Measurements from ENCODE around the gene PRTFDC1. TPM values are rescaled to one million over a fixed set of nuclear protein-coding genes. Genes with fewer than 3 reads are reported as not detected.

The PRTFDC1 gene
- total RNA-seq, 1 experiment from 2014 or later = not detected

DNA sequence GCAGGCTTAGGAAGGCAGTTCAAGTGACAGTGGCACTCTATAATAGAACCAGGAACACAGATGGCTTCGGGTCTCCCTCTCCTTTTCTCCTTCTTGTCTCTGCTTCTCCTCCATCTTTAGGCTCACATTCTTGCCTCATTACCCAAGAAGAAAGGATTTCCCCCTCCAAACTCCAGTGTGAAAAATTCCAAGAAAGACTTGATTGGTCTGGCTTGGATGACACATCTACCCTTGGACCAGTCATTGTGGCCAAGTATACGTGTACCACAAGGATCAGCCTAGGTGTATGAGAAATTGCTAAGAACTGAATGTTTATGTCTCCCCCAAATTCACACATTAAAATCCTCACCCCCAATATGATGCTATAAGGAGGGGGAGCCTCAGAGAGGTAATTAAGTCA is 53.9 kb downstream of the PRTFDC1 start:
- no peak overlapping the region for H3K27ac Mint-ChIP-seq (ENCODE audit: low read depth, unreplicated experiment)
- no peaks in the 10 kb centered on the region for H3K36me3 Mint-ChIP-seq (ENCODE audit: insufficient read depth, unreplicated experiment)
- POLR2A ChIA-PET = interaction anchor here (0.7 kb wide), 1 partner anchor 25 kb away, joined by 3 read pairs; no protein-coding TSS in a partner anchor
- DNase-seq (ENCODE audit: unreplicated experiment) = no peak
- no peaks in the 10 kb centered on the region for H3K27me3 Mint-ChIP-seq (ENCODE audit: insufficient read depth, unreplicated experiment)
- H3K9me3 Mint-ChIP-seq (ENCODE audit: unreplicated experiment) = peaks cover under 1% of the 10 kb centered on the region
- intact Hi-C loops (cut with micrococcal nuclease) = no loop called here
- CTCF ChIA-PET = no interaction called here
- H3K4me1 Mint-ChIP-seq (ENCODE audit: insufficient read depth, unreplicated experiment) = peaks cover 18% of the 10 kb centered on the region
- no TSS peak for BruUV-seq (replicated peaks)
- TF ChIP-seq, protein P1, sequence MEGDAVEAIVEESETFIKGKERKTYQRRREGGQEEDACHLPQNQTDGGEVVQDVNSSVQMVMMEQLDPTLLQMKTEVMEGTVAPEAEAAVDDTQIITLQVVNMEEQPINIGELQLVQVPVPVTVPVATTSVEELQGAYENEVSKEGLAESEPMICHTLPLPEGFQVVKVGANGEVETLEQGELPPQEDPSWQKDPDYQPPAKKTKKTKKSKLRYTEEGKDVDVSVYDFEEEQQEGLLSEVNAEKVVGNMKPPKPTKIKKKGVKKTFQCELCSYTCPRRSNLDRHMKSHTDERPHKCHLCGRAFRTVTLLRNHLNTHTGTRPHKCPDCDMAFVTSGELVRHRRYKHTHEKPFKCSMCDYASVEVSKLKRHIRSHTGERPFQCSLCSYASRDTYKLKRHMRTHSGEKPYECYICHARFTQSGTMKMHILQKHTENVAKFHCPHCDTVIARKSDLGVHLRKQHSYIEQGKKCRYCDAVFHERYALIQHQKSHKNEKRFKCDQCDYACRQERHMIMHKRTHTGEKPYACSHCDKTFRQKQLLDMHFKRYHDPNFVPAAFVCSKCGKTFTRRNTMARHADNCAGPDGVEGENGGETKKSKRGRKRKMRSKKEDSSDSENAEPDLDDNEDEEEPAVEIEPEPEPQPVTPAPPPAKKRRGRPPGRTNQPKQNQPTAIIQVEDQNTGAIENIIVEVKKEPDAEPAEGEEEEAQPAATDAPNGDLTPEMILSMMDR (IDR thresholded peaks at IDR 0.05; ENCODE audit: unreplicated experiment) = no peak
- H3K4me3 Mint-ChIP-seq (ENCODE audit: unreplicated experiment) = no peak overlapping the region

DNA sequence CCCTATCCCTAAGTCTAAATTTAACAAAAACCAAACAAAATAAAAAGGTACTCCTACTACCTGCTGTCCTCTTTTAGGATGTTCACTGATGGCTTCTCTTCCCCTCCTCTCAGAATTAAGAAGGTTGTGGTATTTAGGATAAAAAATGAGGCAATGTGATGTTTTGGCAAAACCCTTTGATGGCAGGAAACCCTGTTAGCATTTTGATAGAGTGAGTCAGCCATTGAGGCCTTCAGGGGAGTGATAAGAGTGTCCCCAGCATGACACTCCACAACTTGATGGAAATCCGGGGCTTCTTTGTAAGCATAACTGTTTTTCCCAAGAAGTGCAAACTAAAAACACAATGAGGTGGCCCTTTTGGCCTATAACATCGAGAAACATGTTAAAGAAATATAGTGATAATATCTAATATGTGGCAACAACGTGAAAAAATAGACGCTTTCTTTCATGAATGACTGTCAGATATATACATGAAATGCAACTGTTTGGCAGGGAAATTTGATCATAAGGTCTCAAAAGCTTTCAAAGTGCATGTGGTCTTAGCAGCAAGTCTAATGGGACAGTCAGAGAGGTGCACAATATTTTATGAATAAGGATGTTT is 55.0 kb downstream of the PRTFDC1 start:
- DNase-seq (ENCODE audit: unreplicated experiment) = peak; percentile 15
- Mint-ChIP-seq H3K36me3 (ENCODE audit: insufficient read depth, unreplicated experiment) (no peaks in the 10 kb centered on the region), H3K4me3 (ENCODE audit: unreplicated experiment) (no peak overlapping the region), H3K27me3 (ENCODE audit: insufficient read depth, unreplicated experiment) (no peaks in the 10 kb centered on the region), H3K27ac (ENCODE audit: low read depth, unreplicated experiment) (no peak overlapping the region), H3K9me3 (ENCODE audit: unreplicated experiment) (peaks cover 7% of the 10 kb centered on the region), H3K4me1 (ENCODE audit: insufficient read depth, unreplicated experiment) (peaks cover 25% of the 10 kb centered on the region)
- ChIA-PET POLR2A (no interaction called here), CTCF (interaction anchor here (0.6 kb wide), 1 partner anchor 255 kb away, joined by 3 read pairs; no protein-coding TSS in a partner anchor)
- TF ChIP-seq, protein P1 (IDR thresholded peaks at IDR 0.05; ENCODE audit: unreplicated experiment) = no peak
- BruUV-seq (replicated peaks) = no TSS peak
- intact Hi-C loops (cut with micrococcal nuclease) = no loop called here

DNA sequence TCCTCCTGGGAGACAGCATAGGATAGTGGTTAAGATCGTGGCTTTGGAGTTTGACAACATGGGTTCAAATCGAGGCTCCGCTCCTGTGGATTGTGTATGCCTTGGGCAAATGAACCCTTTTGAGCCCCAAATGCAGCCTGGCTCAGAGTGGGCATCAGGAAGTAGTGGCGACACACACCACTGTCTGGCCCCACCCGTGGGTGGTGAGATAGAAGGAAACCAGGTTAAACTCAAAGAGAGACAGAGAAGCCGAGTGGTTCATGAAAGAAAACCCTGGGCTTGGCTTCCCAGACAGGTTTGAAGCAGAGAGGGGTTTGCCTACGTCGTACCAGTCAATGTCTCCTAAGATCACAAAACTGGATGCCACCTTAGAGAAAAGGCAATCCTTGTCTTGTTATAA is 57.7 kb downstream of the PRTFDC1 start:
- Mint-ChIP-seq H3K27me3 (ENCODE audit: insufficient read depth, unreplicated experiment) (no peaks in the 10 kb centered on the region), H3K36me3 (ENCODE audit: insufficient read depth, unreplicated experiment) (peaks cover 5% of the 10 kb centered on the region), H3K4me3 (ENCODE audit: unreplicated experiment) (no peak overlapping the region), H3K9me3 (ENCODE audit: unreplicated experiment) (peaks cover 7% of the 10 kb centered on the region), H3K27ac (ENCODE audit: low read depth, unreplicated experiment) (no peak overlapping the region), H3K4me1 (ENCODE audit: insufficient read depth, unreplicated experiment) (peaks cover 36% of the 10 kb centered on the region)
- TF ChIP-seq, protein P1 (IDR thresholded peaks at IDR 0.05; ENCODE audit: unreplicated experiment) = no peak
- DNase-seq (ENCODE audit: unreplicated experiment) = no peak
- ChIA-PET CTCF (no interaction called here), POLR2A (no interaction called here)
- BruUV-seq (replicated peaks) = no TSS peak
- intact Hi-C loops (cut with micrococcal nuclease) = no loop called here

DNA sequence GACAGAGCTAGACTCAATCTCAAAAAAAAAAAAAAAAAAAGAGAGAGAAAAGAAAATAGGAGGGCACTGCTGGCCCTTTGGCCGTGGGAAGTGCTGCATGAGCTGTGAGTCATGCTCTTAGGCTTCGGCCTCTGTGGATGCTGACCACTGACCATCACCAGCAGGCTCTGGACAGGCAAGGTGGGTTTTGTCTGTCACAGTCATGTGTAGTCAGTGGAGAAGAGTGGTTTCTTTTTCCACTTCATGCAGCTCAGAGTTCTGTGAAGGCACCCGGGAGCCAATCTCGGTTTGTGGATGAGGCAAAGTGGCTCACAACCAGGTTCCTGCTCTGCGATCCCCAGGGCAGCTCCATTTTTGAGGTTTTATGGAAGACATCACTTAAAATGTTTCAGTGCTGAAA is 58.1 kb downstream of the PRTFDC1 start:
- H3K27me3 Mint-ChIP-seq (ENCODE audit: insufficient read depth, unreplicated experiment) = no peaks in the 10 kb centered on the region
- ChIA-PET POLR2A (no interaction called here), CTCF (no interaction called here)
- H3K4me3 Mint-ChIP-seq (ENCODE audit: unreplicated experiment) = no peak overlapping the region
- H3K4me1 Mint-ChIP-seq (ENCODE audit: insufficient read depth, unreplicated experiment) = peaks cover 40% of the 10 kb centered on the region
- peaks cover 5% of the 10 kb centered on the region for H3K36me3 Mint-ChIP-seq (ENCODE audit: insufficient read depth, unreplicated experiment)
- no peak overlapping the region for H3K27ac Mint-ChIP-seq (ENCODE audit: low read depth, unreplicated experiment)
- H3K9me3 Mint-ChIP-seq (ENCODE audit: unreplicated experiment) = peaks cover 7% of the 10 kb centered on the region
- intact Hi-C loops (cut with micrococcal nuclease) = no loop called here
- peak; percentile 21 for DNase-seq (ENCODE audit: unreplicated experiment)
- TF ChIP-seq, protein P1 (IDR thresholded peaks at IDR 0.05; ENCODE audit: unreplicated experiment) = no peak
- BruUV-seq (replicated peaks) = no TSS peak

Data from MCF 10A (cell line).